K562 (cell line): ENCODE measurements around the gene COX6B2. TPM values are rescaled to one million over a fixed set of nuclear protein-coding genes. Genes with fewer than 3 reads are reported as not detected.

Experiments used
- ATAC-seq: fragments of 200-7000 bp; cut with Tn5 transposase; 3 replicates; pipeline ENCODE4 v1.9.1; 2020; ENCODE audit warnings: moderate library complexity
- BruUV-seq: library from RNA; stranded (reverse); fragments of 400-500 nt; replicated peaks from 2 replicates; lab custom pipeline; 2021; lab: Mats Ljungman, UMichigan
- CTCF ChIA-PET: fragments of 300-600 bp; formaldehyde crosslinking; extraction: SDS; loops from one replicate; lab custom pipeline; 2021; ENCODE audit warnings: low intra/inter-chr PET ratio; lab: Yijun Ruan, JAX
- POLR2A ChIA-PET: fragments of 300-600, 350-650 bp; sonication (Branson Sonifier 250); formaldehyde crosslinking; extraction: SDS; loops from one replicate; lab custom pipeline; 2021; ENCODE audit warnings: antibody characterized with exemption, inconsistent platforms; lab: Yijun Ruan, JAX
- DNase-seq, 4 experiments: peaks; one replicate each; pipeline versions ENCODE4 v3.0.0 to v3.0.0-alpha.2; 2011 to 2018; ENCODE audit warnings: low spot score in 3 of 4, mixed read lengths in 3 of 4; ENCODE audit errors: extremely low read depth in 1 of 4
- FAIRE-seq: peaks from 2 replicates; lab custom pipeline; 2011; peaks lifted over from hg19 to GRCh38; lab: Jason Lieb, UNC
- H2AFZ ChIP-seq: 2 replicates; pipeline ENCODE4 v1.6.0; 2011; ENCODE audit warnings: low read depth, low read length, control low read depth, inconsistent platforms
- H3K27ac ChIP-seq: fragments of 200-600 bp; 3 replicates; pipeline ENCODE4 v1.8.0; 2011; ENCODE audit warnings: low read depth, mild to moderate bottlenecking, control low read depth, inconsistent platforms, low read length, moderate library complexity, mixed read lengths; ENCODE audit errors: extremely low read depth
- H3K27me3 ChIP-seq, 2 experiments: fragments of 300-600 bp in 1 of 2; 2 replicates in 1 of 2; 3 replicates in 1 of 2; pipeline versions ENCODE4 v1.6.0 to v1.8.0; 2011; ENCODE audit warnings: inconsistent platforms in 2 of 2, low read length in 2 of 2, mild to moderate bottlenecking in 1 of 2, mixed read lengths in 1 of 2, moderate library complexity in 1 of 2; ENCODE audit not compliant: control insufficient read depth in 2 of 2, insufficient read depth in 2 of 2
- H3K36me3 ChIP-seq: fragments of 300-600 bp; 3 replicates; pipeline ENCODE4 v1.8.0; 2011; ENCODE audit warnings: mild to moderate bottlenecking, low read length, inconsistent platforms; ENCODE audit not compliant: control insufficient read depth, insufficient read depth
- H3K4me1 ChIP-seq, 2 experiments: fragments of 200-600 bp in 1 of 2; replicated peaks in 1 of 2; 2 replicates in 1 of 2; 3 replicates in 1 of 2; pipeline versions ENCODE4 v1.5.1 to v1.8.0; 2011; ENCODE audit warnings: inconsistent platforms in 2 of 2, low read length in 2 of 2, mild to moderate bottlenecking in 1 of 2, mixed read lengths in 1 of 2, moderate library complexity in 1 of 2; ENCODE audit not compliant: control insufficient read depth in 2 of 2, insufficient read depth in 2 of 2
- H3K4me2 ChIP-seq: 2 replicates; pipeline ENCODE4 v1.6.1; 2011; ENCODE audit warnings: low read length, control low read depth, inconsistent platforms, mixed read lengths; ENCODE audit not compliant: insufficient read depth
- H3K4me3 ChIP-seq: fragments of 200-600 bp; sonication (generic), shearing (Covaris generic); 2 replicates; pipeline ENCODE4 v1.5.1; 2016; ENCODE audit warnings: control low read depth, inconsistent platforms
- H3K79me2 ChIP-seq: fragments of 200-600 bp; 3 replicates; pipeline ENCODE4 v1.8.0; 2011; ENCODE audit warnings: low read length, inconsistent platforms; ENCODE audit not compliant: control insufficient read depth, insufficient read depth
- H3K9ac ChIP-seq, 2 experiments: 2 replicates each; pipeline versions ENCODE4 v1.6.0 to v1.6.1; 2011; ENCODE audit warnings: low read depth in 2 of 2, low read length in 2 of 2, control low read depth in 1 of 2, inconsistent platforms in 1 of 2, mild to moderate bottlenecking in 1 of 2, mixed read lengths in 1 of 2; ENCODE audit not compliant: insufficient read depth in 1 of 2
- H3K9me1 ChIP-seq: one replicate; pipeline ENCODE4 v1.6.0; 2011; ENCODE audit warnings: inconsistent platforms, mild to moderate bottlenecking, low read length, moderate library complexity; ENCODE audit not compliant: control insufficient read depth, insufficient read depth
- H3K9me3 ChIP-seq: replicated peaks from 2 replicates; pipeline ENCODE4 v1.5.1; 2011; ENCODE audit warnings: low read depth, low read length, inconsistent platforms; ENCODE audit not compliant: control insufficient read depth, insufficient read depth
- H4K20me1 ChIP-seq: replicated peaks from 2 replicates; pipeline ENCODE4 v1.6.1; 2011; ENCODE audit warnings: low read length, inconsistent platforms, mixed read lengths; ENCODE audit not compliant: control insufficient read depth, insufficient read depth
- CEBPB ChIP-seq: fragments of 450-650 bp; IDR thresholded peaks from 2 replicates; pipeline ENCODE4 v1.6.1; 2016; ENCODE audit warnings: missing genetic modification characterization, missing compliant biosample characterization
- DPF2 ChIP-seq: fragments of 450-650 bp; IDR thresholded peaks from 2 replicates; pipeline ENCODE4 v1.6.1; 2016
- LARP7 ChIP-seq: fragments of 450-650 bp; IDR thresholded peaks from 2 replicates; pipeline ENCODE4 v1.6.1; 2016
- MYC ChIP-seq, 2 experiments: fragments of 250-450 bp in 1 of 2; sonication (Bioruptor Pico) in 1 of 2; IDR thresholded peaks; 2 replicates each; pipeline versions ENCODE4 v1.5.1 to v1.6.1; 2012 to 2021; ENCODE audit warnings: low read depth in 2 of 2, borderline replicate concordance in 1 of 2, improper control_type of control experiment in 1 of 2, low read length in 1 of 2, mild to moderate bottlenecking in 1 of 2, moderate library complexity in 1 of 2
- SMAD3 ChIP-seq: fragments of 450-650 bp; formaldehyde crosslinking; conservative IDR thresholded peaks from 2 replicates; pipeline ENCODE4 v1.4.0; 2020; ENCODE audit warnings: mild to moderate bottlenecking
- ZNF212 ChIP-seq: fragments of 450-650 bp; formaldehyde crosslinking; IDR thresholded peaks from 2 replicates; pipeline ENCODE4 v1.4.0; 2020; ENCODE audit warnings: mild to moderate bottlenecking
- ZNF282 ChIP-seq: sonication (generic); formaldehyde crosslinking; IDR thresholded peaks from 2 replicates; pipeline ENCODE4 v1.8.1; 2023; ENCODE audit warnings: missing genetic modification reagents
- WGBS: fragments of 100-300 bp; shearing (Covaris generic); methylation state at CpG from one replicate; pipeline ENCODE4 v1.1.6; 2016; ENCODE audit warnings: low coverage, mixed read lengths; ENCODE audit not compliant: insufficient coverage; ENCODE audit errors: missing lambda C conversion rate; 5-methylcytosine and 5-hydroxymethylcytosine counted together
- in situ Hi-C: fragments of 300-500 bp; cut with MboI; formaldehyde crosslinking; loops from 4 replicates; pipeline ENCODE4 v1.15.0; 2018; ENCODE audit warnings: inconsistent platforms, mixed read lengths
- intact Hi-C: fragments of 100-400 bp; cut with micrococcal nuclease; formaldehyde crosslinking; loops from 2 replicates; pipeline ENCODE4 v1.14.2; 2022
- polyA plus RNA-seq, 8 experiments: library from polyadenylated mRNA; depleted of rRNA in 4 of 8; stranded (reverse) in 5 of 8; unstranded in 3 of 8; fragments of >200 nt; fragmentation: Nextera tagmentation in 2 of 8; fragmentation: Illumina TruSeq in 1 of 8; extraction: Ambion mirVana in 2 of 8; extraction: Trizol in 1 of 8; gene quantifications; 2 replicates each; pipeline versions ENCODE4 v1.2.1 to v1.2.3, GENCODE V29; 2011 to 2014; ENCODE audit warnings: inconsistent platforms in 1 of 8, missing spikeins in 1 of 8
- total RNA-seq, 7 experiments: library from RNA; depleted of rRNA in 6 of 7; stranded (reverse); fragments of >200 nt in 6 of 7; fragmentation: Illumina TruSeq in 2 of 7; extraction: Trizol in 2 of 7; gene quantifications; 2 replicates each; pipeline versions ENCODE4 v1.2.1 to v1.2.3, GENCODE V29; 2011 to 2021; ENCODE audit warnings: low replicate concordance in 1 of 7
- TF ChIP-seq, protein P1 (sequence below): sonication (generic); formaldehyde crosslinking; IDR thresholded peaks from 2 replicates; pipeline ENCODE4 v1.8.0; 2022; ENCODE audit warnings: mild to moderate bottlenecking, missing genetic modification reagents
- TF ChIP-seq, protein P2 (sequence below), 2 experiments: fragments of 450-650 bp in 1 of 2; sonication (generic) in 1 of 2; formaldehyde crosslinking in 1 of 2; IDR thresholded peaks; 2 replicates each; pipeline versions ENCODE4 v1.7.1 to v1.9.0; 2016 to 2022; ENCODE audit warnings: inconsistent platforms in 1 of 2, mild to moderate bottlenecking in 1 of 2, missing genetic modification reagents in 1 of 2
- TF ChIP-seq, protein P3 (sequence below), 2 experiments: fragments of 450-650 bp in 1 of 2; sonication (generic) in 1 of 2; formaldehyde crosslinking in 1 of 2; IDR thresholded peaks in 1 of 2; conservative IDR thresholded peaks in 1 of 2; 2 replicates each; pipeline versions ENCODE4 v1.6.1 to v1.8.1; 2016 to 2023; ENCODE audit warnings: mild to moderate bottlenecking in 2 of 2, moderate library complexity in 2 of 2, inconsistent platforms in 1 of 2, missing genetic modification reagents in 1 of 2

The COX6B2 gene
- total and polyA plus RNA-seq, 9 of the 15 experiments (the other 6 are each of a cell fraction or from before 2014, with no cell fraction given): 0.40 to 2.5 (median 0.83) TPM

DNA sequence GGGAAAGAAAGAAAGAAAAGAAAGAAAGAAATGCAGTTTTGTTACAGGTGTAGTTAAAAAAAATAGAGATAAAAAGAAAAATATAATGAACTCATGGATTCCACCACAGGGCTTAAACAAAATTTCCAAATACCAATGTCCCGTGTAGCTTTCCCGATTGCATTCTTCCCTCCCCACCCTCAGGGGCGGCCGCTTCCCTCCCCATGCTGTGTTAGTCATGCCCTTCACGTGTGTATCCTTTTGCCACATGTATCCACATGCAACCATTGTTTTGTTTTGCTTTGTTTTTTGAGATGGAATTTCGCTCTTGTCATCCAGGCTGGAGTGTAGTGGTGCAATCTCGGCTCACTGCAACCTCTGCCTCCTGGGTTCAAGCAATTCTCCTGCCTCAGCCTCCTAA, 18.4 kb downstream of the COX6B2 start:
- H3K27ac ChIP-seq: no peak overlapping the region
- H3K4me2 ChIP-seq: no peak overlapping the region
- FAIRE-seq: no peak
- no peaks in the 10 kb centered on the region for H3K9me1 ChIP-seq
- peaks cover 12% of the 10 kb centered on the region for H3K79me2 ChIP-seq
- H3K4me1 ChIP-seq: peaks cover 0 to 19% of the 10 kb centered on the region in 2 experiments; a peak in 4 of 5 replicates
- H3K9ac ChIP-seq: no peak overlapping the region
- no peaks in the 10 kb centered on the region; the same call in 1 of the 2 replicates for H3K9me3 ChIP-seq
- no peak overlapping the region for H3K4me3 ChIP-seq
- no peaks in the 10 kb centered on the region for H3K27me3 ChIP-seq
- TF ChIP-seq ZNF212 (CRISPR knock-in tag) (no peak), ZNF282 (CRISPR knock-in tag) (no peak), MYC (IDR thresholded peaks at IDR 0.05; ENCODE audit: low read depth, low read length) (no peak), MYC (CRISPR knock-in tag; IDR thresholded peaks at IDR 0.05; ENCODE audit: borderline replicate concordance, low read depth) (no peak), DPF2 (no peak), LARP7 (no peak), SMAD3 (CRISPR knock-in tag) (no peak), CEBPB (tag) (0 out of 2 replicates have a peak, but pooled peaks have one; percentile 17)
- TF ChIP-seq, protein P1, sequence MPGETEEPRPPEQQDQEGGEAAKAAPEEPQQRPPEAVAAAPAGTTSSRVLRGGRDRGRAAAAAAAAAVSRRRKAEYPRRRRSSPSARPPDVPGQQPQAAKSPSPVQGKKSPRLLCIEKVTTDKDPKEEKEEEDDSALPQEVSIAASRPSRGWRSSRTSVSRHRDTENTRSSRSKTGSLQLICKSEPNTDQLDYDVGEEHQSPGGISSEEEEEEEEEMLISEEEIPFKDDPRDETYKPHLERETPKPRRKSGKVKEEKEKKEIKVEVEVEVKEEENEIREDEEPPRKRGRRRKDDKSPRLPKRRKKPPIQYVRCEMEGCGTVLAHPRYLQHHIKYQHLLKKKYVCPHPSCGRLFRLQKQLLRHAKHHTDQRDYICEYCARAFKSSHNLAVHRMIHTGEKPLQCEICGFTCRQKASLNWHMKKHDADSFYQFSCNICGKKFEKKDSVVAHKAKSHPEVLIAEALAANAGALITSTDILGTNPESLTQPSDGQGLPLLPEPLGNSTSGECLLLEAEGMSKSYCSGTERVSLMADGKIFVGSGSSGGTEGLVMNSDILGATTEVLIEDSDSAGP (CRISPR knock-in tag): no peak
- TF ChIP-seq, protein P2, sequence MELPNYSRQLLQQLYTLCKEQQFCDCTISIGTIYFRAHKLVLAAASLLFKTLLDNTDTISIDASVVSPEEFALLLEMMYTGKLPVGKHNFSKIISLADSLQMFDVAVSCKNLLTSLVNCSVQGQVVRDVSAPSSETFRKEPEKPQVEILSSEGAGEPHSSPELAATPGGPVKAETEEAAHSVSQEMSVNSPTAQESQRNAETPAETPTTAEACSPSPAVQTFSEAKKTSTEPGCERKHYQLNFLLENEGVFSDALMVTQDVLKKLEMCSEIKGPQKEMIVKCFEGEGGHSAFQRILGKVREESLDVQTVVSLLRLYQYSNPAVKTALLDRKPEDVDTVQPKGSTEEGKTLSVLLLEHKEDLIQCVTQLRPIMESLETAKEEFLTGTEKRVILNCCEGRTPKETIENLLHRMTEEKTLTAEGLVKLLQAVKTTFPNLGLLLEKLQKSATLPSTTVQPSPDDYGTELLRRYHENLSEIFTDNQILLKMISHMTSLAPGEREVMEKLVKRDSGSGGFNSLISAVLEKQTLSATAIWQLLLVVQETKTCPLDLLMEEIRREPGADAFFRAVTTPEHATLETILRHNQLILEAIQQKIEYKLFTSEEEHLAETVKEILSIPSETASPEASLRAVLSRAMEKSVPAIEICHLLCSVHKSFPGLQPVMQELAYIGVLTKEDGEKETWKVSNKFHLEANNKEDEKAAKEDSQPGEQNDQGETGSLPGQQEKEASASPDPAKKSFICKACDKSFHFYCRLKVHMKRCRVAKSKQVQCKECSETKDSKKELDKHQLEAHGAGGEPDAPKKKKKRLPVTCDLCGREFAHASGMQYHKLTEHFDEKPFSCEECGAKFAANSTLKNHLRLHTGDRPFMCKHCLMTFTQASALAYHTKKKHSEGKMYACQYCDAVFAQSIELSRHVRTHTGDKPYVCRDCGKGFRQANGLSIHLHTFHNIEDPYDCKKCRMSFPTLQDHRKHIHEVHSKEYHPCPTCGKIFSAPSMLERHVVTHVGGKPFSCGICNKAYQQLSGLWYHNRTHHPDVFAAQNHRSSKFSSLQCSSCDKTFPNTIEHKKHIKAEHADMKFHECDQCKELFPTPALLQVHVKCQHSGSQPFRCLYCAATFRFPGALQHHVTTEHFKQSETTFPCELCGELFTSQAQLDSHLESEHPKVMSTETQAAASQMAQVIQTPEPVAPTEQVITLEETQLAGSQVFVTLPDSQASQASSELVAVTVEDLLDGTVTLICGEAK (IDR thresholded peaks at IDR 0.05): no peak
- TF ChIP-seq, protein P2 (CRISPR knock-in tag; IDR thresholded peaks at IDR 0.05): no peak
- TF ChIP-seq, protein P3, sequence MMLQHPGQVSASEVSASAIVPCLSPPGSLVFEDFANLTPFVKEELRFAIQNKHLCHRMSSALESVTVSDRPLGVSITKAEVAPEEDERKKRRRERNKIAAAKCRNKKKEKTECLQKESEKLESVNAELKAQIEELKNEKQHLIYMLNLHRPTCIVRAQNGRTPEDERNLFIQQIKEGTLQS (IDR thresholded peaks at IDR 0.05): peak; percentile 19; the same call in 1 of the 2 replicates
- TF ChIP-seq, protein P3 (CRISPR knock-in tag; conservative IDR thresholded peaks at IDR 0.05): no peak
- intact Hi-C loops: loop anchor here (5.0 kb wide), 1 partner anchor 34 kb away; no protein-coding TSS in a partner anchor
- in situ Hi-C loops: no loop called here
- no peak for DNase-seq
- no TSS peak for BruUV-seq
- no peak for ATAC-seq
- WGBS: 38% methylated on average over 7 of the region's 7 CpGs
- POLR2A ChIA-PET: interaction anchor here (0.5 to 1.9 kb wide), 3 partner anchors 14 to 140 kb away, joined by 3 to 4 read pairs (median 4); partner anchors contain the start of gene ZNF628
- H2AFZ ChIP-seq: no peak overlapping the region
- H4K20me1 ChIP-seq: no peaks in the 10 kb centered on the region
- no peaks in the 10 kb centered on the region for H3K36me3 ChIP-seq
- CTCF ChIA-PET: no interaction called here
